Measurements from ENCODE around the gene SORT1.

DNA sequence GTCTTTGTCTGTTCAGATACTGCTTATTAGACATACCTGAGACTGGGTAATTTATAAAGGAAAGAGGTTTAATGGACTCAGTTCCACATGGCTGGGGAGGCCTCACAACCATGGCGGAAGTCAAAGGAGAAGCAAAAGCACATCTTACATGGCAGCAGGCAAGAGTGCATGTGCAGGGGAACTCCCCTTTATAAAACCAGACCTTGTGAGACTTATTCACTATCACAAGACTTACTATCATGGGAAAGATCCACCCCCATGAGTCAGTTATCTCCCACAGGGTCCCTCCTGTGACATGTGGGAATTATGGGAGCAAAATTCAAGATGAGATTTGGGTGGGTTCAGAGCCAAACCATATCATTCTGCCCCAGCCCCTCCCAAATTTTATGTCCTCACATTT lies 35.6 kb upstream of the SORT1 start:
- TF ChIP-seq, protein P1, sequence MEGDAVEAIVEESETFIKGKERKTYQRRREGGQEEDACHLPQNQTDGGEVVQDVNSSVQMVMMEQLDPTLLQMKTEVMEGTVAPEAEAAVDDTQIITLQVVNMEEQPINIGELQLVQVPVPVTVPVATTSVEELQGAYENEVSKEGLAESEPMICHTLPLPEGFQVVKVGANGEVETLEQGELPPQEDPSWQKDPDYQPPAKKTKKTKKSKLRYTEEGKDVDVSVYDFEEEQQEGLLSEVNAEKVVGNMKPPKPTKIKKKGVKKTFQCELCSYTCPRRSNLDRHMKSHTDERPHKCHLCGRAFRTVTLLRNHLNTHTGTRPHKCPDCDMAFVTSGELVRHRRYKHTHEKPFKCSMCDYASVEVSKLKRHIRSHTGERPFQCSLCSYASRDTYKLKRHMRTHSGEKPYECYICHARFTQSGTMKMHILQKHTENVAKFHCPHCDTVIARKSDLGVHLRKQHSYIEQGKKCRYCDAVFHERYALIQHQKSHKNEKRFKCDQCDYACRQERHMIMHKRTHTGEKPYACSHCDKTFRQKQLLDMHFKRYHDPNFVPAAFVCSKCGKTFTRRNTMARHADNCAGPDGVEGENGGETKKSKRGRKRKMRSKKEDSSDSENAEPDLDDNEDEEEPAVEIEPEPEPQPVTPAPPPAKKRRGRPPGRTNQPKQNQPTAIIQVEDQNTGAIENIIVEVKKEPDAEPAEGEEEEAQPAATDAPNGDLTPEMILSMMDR (conservative IDR thresholded peaks at IDR 0.05; ENCODE audit: low read depth, low read length), result no peak
- TF ChIP-seq EZH2 (IDR thresholded peaks at IDR 0.05; ENCODE audit: borderline replicate concordance, low read depth, low read length, poor library complexity, severe bottlenecking), result no peak

All from A673 (cell line).